PC-3 (cell line): ENCODE results near the gene RXYLT1. TPM values are rescaled to one million over a fixed set of nuclear protein-coding genes. Genes with fewer than 3 reads are reported as not detected.
A peak's percentile ranks its signal among the peaks of the same experiment; 100 is the strongest.

Experiments used
- ATAC-seq: fragments of 200-7000 bp; cut with Tn5 transposase; 2 replicates; pipeline ENCODE4 v1.9.1; 2020; ENCODE audit warnings: mild to moderate bottlenecking, moderate library complexity
- BruUV-seq: library from RNA; stranded (reverse); fragments of 400-500 nt; replicated peaks from 2 replicates; lab custom pipeline; 2021; lab: Mats Ljungman, UMichigan
- CTCF ChIA-PET: fragments of 300-600 bp; sonication (Branson Sonifier 250); formaldehyde crosslinking; loops from one replicate; lab custom pipeline; 2022; ENCODE audit warnings: antibody characterized with exemption; lab: Charles Lee
- POLR2A ChIA-PET: fragments of 300-600 bp; sonication (Branson Sonifier 250); formaldehyde crosslinking; loops from one replicate; lab custom pipeline; 2022; ENCODE audit warnings: antibody characterized with exemption; ENCODE audit not compliant: unreplicated experiment; lab: Charles Lee
- DNase-seq: peaks from one replicate; pipeline ENCODE4 v3.0.0-alpha.2; 2015
- H2AFZ ChIP-seq: fragments of 300-600 bp; sonication (generic); 2 replicates; pipeline ENCODE4 v1.6.0; 2016; ENCODE audit warnings: antibody characterized with exemption, low read length
- H3F3A ChIP-seq: fragments of 300-600 bp; sonication (generic); one replicate; pipeline ENCODE4 v1.6.0; 2017; ENCODE audit warnings: antibody characterized with exemption, low read length, control low read depth, mild to moderate bottlenecking; ENCODE audit not compliant: unreplicated experiment
- H3K27ac ChIP-seq: fragments of 300-600 bp; sonication (generic); 2 replicates; pipeline ENCODE4 v1.5.1; 2016; ENCODE audit warnings: mild to moderate bottlenecking, low read length
- H3K27me3 ChIP-seq: fragments of 300-600 bp; sonication (generic); 2 replicates; pipeline ENCODE4 v1.6.1; 2016; ENCODE audit warnings: low read length, mixed read lengths
- H3K36me3 ChIP-seq: fragments of 300-600 bp; sonication (generic); 2 replicates; pipeline ENCODE4 v1.6.1; 2016; ENCODE audit warnings: low read depth, mixed run types, low read length, mixed read lengths
- H3K4me1 ChIP-seq: fragments of 300-600 bp; sonication (generic); 2 replicates; pipeline ENCODE4 v1.5.1; 2016; ENCODE audit warnings: low read length; ENCODE audit not compliant: insufficient read depth
- H3K4me2 ChIP-seq: fragments of 300-600 bp; sonication (generic); 2 replicates; pipeline ENCODE4 v1.6.0; 2016; ENCODE audit warnings: low read length
- H3K4me3 ChIP-seq: fragments of 300-600 bp; sonication (generic); 2 replicates; pipeline ENCODE4 v1.5.1; 2016; ENCODE audit warnings: mild to moderate bottlenecking, low read length, mixed read lengths
- H3K79me2 ChIP-seq: fragments of 300-600 bp; sonication (generic); 2 replicates; pipeline ENCODE4 v1.6.1; 2017; ENCODE audit warnings: low read length, mixed read lengths
- H3K9ac ChIP-seq: fragments of 300-600 bp; sonication (generic); 2 replicates; pipeline ENCODE4 v1.6.0; 2016; ENCODE audit warnings: mild to moderate bottlenecking, low read length
- H3K9me2 ChIP-seq: fragments of 300-600 bp; sonication (generic); replicated peaks from 2 replicates; pipeline ENCODE4 v1.6.1; 2016; ENCODE audit warnings: mixed run types, low read length, mixed read lengths
- H3K9me3 ChIP-seq: fragments of 300-600 bp; sonication (generic); 2 replicates; pipeline ENCODE4 v1.6.1; 2016; ENCODE audit warnings: low read length, mixed read lengths
- H4K20me1 ChIP-seq: fragments of 300-600 bp; sonication (generic); 2 replicates; pipeline ENCODE4 v1.6.1; 2016; ENCODE audit warnings: low read length, mixed read lengths
- EZH2 ChIP-seq: fragments of 300-600 bp; sonication (generic); IDR thresholded peaks from one replicate; pipeline ENCODE4 v1.6.1; 2017; ENCODE audit warnings: antibody characterized with exemption, mild to moderate bottlenecking, low read length; ENCODE audit not compliant: unreplicated experiment
- EZH2phosphoT487 ChIP-seq: fragments of 300-600 bp; sonication (generic); IDR thresholded peaks from 2 replicates; pipeline ENCODE4 v1.6.1; 2018; ENCODE audit warnings: mild to moderate bottlenecking, antibody characterized with exemption, low read length, borderline replicate concordance
- intact Hi-C: fragments of 100-400 bp; cut with micrococcal nuclease; formaldehyde crosslinking; loops from 2 replicates; pipeline ENCODE4 v1.9.0; 2023
- total RNA-seq: library from RNA; depleted of rRNA; stranded (reverse); fragments of >200 nt; gene quantifications from 2 replicates; pipeline ENCODE4 v1.2.3, GENCODE V29; 2014
- TF ChIP-seq, protein P1 (sequence below): fragments of 300-600 bp; sonication (generic); conservative IDR thresholded peaks from 2 replicates; pipeline ENCODE4 v1.5.1; 2017; ENCODE audit warnings: antibody characterized with exemption, low read depth, mild to moderate bottlenecking, low read length

Gene RXYLT1
- total RNA-seq, 1 experiment from 2014 or later, result 23.8 TPM

DNA sequence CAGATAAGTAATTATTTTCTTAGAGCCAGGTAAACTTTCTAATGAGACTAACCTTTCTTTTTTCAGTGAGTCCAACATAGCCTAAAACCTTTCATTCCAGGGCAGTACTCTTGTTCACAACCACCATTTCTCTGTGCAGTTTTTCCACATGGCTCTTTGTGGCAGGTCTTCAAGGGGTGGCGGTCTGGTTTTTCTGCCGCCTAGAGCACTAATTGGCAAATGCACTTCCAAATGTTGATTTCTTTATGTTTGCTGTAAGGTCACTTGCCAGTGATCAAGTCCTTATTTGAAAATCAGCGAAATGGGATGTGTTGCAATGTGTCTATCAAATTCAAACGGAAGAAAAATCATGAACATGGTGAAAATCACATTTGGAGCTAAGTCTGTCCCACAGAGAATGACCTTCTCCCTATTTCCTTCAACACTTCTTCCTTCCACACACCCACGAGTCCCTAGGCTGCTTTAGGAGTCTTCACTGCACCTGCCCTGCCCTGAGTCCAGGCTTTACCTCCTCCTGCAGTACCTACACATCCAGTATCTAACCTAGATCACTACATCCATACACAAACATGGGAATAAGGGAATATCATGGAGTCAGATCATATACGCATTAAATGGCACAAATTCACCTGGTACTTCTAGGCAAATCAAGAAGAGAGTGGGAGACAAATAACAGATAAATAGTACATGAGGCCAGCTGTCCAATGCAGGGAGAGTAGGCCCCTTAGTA is 66.7 kb downstream of the RXYLT1 start:
- no peaks in the 10 kb centered on the region for H3K27me3 ChIP-seq
- peaks cover 27% of the 10 kb centered on the region for H3K4me1 ChIP-seq
- intact Hi-C loops, result loop anchor here (5.0 kb wide), 2 partner anchors 131 to 241 kb away; no protein-coding TSS in a partner anchor
- H3K9me2 ChIP-seq, result no peaks in the 10 kb centered on the region
- no peaks in the 10 kb centered on the region for H3K36me3 ChIP-seq
- H3F3A ChIP-seq, result no peaks in the 10 kb centered on the region
- peaks cover 74% of the 10 kb centered on the region for H3K79me2 ChIP-seq
- peak overlapping the region; percentile 82 for H3K4me2 ChIP-seq
- H3K9me3 ChIP-seq, result no peaks in the 10 kb centered on the region
- peaks cover 6% of the 10 kb centered on the region; the same call in 1 of the 2 replicates for H4K20me1 ChIP-seq
- ATAC-seq (no peak), DNase-seq (peak; percentile 40)
- CTCF ChIA-PET, result no interaction called here
- BruUV-seq, result no TSS peak
- peak overlapping the region; percentile 86 for H3K9ac ChIP-seq
- H2AFZ ChIP-seq, result no peak overlapping the region; the same call in 1 of the 2 replicates
- POLR2A ChIA-PET, result interaction anchor here (0.6 kb wide), 1 partner anchor 304 kb away, joined by 3 read pairs; no protein-coding TSS in a partner anchor
- H3K4me3 ChIP-seq, result peak overlapping the region; percentile 89
- peak overlapping the region; percentile 61 for H3K27ac ChIP-seq
- TF ChIP-seq, protein P1, sequence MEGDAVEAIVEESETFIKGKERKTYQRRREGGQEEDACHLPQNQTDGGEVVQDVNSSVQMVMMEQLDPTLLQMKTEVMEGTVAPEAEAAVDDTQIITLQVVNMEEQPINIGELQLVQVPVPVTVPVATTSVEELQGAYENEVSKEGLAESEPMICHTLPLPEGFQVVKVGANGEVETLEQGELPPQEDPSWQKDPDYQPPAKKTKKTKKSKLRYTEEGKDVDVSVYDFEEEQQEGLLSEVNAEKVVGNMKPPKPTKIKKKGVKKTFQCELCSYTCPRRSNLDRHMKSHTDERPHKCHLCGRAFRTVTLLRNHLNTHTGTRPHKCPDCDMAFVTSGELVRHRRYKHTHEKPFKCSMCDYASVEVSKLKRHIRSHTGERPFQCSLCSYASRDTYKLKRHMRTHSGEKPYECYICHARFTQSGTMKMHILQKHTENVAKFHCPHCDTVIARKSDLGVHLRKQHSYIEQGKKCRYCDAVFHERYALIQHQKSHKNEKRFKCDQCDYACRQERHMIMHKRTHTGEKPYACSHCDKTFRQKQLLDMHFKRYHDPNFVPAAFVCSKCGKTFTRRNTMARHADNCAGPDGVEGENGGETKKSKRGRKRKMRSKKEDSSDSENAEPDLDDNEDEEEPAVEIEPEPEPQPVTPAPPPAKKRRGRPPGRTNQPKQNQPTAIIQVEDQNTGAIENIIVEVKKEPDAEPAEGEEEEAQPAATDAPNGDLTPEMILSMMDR, result peak; percentile 47
- TF ChIP-seq EZH2phosphoT487 (no peak), EZH2 (no peak)

- Histone ChIP-seq H3K27ac (no peak overlapping the region), H3K4me1 (peaks cover 27% of the 10 kb centered on the region), H3K27me3 (no peaks in the 10 kb centered on the region), H3K9me2 (no peaks in the 10 kb centered on the region), H3F3A (no peaks in the 10 kb centered on the region), H4K20me1 (peaks cover 6% of the 10 kb centered on the region; the same call in 1 of the 2 replicates), H3K9me3 (no peaks in the 10 kb centered on the region), H3K79me2 (peaks cover 95% of the 10 kb centered on the region), H3K4me3 (no peak overlapping the region), H3K9ac (no peak overlapping the region), H3K36me3 (no peaks in the 10 kb centered on the region; the same call in 1 of the 2 replicates), H2AFZ (no peak overlapping the region), H3K4me2 (peak overlapping the region; percentile 16)
- ChIA-PET POLR2A (no interaction called here), CTCF (interaction anchor here (0.6 kb wide), 1 partner anchor 235 kb away, joined by 3 read pairs; no protein-coding TSS in a partner anchor)
- ATAC-seq (no peak), DNase-seq (no peak)
- TF ChIP-seq EZH2 (no peak), EZH2phosphoT487 (no peak)
- TF ChIP-seq, protein P1, result no peak
- no TSS peak for BruUV-seq
- intact Hi-C loops, result loop anchor here (5.0 kb wide), 2 partner anchors 129 to 239 kb away; no protein-coding TSS in a partner anchor
Measured at GRCh38 chr12:63848450-63848849, 68.7 kb downstream of the RXYLT1 start.
